Stimulated activated CD8-positive, alpha-beta memory T cell treated with anti-CD3 and anti-CD28 coated beads, Interleukin-7, amount 100 ng/mL, for 48 hours (primary cell): Measurements from ENCODE around the gene ITPR3.

Experiments used
- DNase-seq, 2 donors: peaks; one replicate each; pipeline ENCODE4 v3.0.0-alpha.2; 2020; ENCODE audit warnings: low read depth in 1 of 2; ENCODE audit errors: extremely low read depth in 1 of 2

Gene ITPR3

GRCh38 chr6:33633462-33634158, 12.5 kb downstream of the ITPR3 start:
- peak; percentile 19 to 33 for DNase-seq

- DNase-seq: no peak
These were observed 13.1 kb downstream of the ITPR3 start for GRCh38 chr6:33634161-33634727.

GRCh38 chr6:33634946-33635345, 13.8 kb downstream of the ITPR3 start:
- no peak for DNase-seq

- DNase-seq: no peak
These were observed 15.5 kb downstream of the ITPR3 start for GRCh38 chr6:33636655-33637054.

GRCh38 chr6:33638556-33638955, 17.4 kb downstream of the ITPR3 start:
- DNase-seq: no peak

- no peak for DNase-seq
These were observed 18.4 kb downstream of the ITPR3 start for GRCh38 chr6:33639559-33639958.

DNA sequence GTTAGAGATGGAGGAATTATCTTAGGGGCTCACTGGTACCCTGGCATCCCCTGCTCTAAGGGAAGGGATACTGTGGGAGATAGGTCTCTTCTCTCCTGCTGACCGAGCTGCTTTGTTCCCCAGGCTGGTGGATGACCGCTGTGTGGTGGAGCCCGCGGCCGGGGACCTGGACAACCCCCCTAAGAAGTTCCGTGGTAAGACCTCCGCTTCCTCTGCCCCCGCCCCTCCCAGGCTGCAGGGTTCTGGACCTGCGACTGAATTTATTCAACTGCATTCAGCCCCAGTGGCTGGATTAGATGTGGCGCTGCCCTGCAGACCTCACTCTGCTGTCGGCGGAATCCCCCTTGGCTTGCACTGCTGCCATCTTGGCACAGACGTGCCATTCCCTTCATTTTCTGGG, 19.2 kb downstream of the ITPR3 start:
- DNase-seq: no peak

DNA sequence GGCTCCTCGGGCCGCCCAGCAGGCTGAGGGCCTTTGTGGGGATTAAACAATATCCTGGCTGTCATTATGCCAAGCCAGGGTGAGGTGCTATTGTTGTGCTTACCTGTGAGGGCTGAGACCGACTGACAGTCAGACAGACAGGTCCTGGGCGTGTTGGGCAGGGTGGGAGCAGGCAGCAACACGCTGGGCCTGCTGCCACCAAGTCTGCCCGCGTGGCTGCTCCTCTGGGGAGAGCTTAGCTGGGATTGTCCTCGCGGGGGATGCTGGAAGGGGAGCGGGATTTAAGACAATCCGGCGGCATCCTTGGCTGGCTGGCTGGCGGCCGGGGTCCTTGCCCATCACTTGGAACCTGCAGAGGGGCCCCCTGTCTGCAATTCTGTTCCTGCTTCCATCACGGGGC, 20.0 kb downstream of the ITPR3 start:
- DNase-seq: no peak

GRCh38 chr6:33641602-33642001, 20.5 kb downstream of the ITPR3 start:
- DNase-seq: no peak

DNA sequence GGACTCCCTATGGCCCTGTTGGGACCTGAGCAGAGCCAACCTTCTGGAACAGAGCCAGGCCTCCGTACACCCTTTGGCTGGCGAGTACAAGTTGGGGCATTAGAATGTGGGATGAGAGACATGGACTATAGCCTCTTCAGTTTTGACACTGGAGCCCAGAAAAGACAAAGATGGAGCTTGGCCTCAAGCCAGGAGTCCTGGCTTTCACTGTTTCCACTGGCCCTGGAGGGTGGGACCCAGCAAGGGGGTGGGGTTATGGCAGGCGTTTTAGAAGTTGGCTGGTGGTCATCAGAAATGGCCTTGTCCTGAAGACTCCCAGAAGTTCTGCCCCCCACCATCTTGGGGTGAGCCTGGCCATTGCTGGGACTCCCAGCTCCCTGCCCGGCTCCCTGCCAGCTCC, 21.8 kb downstream of the ITPR3 start:
- no peak for DNase-seq

GRCh38 chr6:33651403-33651802, 30.3 kb downstream of the ITPR3 start:
- DNase-seq: no peak

GRCh38 chr6:33652002-33652401, 30.9 kb downstream of the ITPR3 start:
- no peak for DNase-seq

- DNase-seq: no peak
These were observed 33.9 kb downstream of the ITPR3 start for GRCh38 chr6:33654831-33655554.

- DNase-seq: no peak
These were observed 35.7 kb downstream of the ITPR3 start for GRCh38 chr6:33656844-33657243.

DNA sequence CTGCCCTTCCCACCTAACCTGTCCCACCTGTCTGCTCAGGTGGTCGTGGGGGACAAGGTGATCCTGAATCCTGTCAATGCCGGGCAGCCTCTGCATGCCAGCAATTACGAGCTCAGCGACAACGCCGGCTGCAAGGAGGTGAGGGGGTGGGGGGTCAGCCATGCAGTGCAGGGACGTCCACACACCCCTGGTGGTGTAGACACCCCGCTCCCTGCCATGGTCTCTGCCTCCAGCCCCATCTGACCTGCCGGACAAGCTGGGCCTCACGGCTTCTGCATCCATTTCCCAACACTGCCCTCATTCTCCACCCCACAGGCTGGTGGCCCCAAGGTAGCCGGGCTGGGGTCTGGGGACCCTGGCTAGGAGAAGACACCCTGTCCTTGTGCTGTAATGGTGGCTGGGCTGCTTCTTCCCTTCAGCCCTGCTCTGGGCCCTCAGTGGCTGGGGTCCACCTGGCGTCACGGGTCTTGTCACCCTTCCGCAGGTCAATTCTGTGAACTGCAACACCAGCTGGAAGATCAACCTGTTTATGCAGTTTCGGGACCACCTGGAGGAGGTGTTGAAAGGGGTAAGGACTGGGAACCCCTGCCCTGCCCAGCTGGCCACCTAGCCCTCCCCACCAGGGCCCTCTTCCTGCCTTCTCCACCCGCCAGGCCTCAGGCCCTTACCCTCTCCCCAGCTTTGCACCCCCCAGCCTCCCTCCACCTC, 38.0 kb downstream of the ITPR3 start:
- no peak for DNase-seq

DNA sequence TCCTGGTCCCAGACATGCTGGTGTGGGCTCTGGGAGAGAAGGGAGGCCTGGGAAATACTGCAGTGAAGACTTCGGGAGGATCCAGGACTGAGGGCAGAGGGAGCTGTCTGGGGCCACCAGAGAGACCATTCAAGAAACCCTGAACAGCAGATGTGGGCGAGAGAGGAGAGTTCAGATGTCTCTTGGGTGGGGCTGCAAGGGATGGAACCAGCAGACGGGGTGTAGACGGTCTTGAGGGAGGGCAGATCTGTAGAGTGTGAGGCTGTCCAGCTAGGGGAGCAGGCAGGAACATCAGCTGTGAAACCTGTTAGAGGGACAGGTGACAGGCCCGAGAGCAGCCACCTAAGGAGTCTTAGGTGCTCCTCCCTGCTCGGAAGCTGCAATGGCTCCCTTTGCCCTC, 38.9 kb downstream of the ITPR3 start:
- DNase-seq: no peak

DNA sequence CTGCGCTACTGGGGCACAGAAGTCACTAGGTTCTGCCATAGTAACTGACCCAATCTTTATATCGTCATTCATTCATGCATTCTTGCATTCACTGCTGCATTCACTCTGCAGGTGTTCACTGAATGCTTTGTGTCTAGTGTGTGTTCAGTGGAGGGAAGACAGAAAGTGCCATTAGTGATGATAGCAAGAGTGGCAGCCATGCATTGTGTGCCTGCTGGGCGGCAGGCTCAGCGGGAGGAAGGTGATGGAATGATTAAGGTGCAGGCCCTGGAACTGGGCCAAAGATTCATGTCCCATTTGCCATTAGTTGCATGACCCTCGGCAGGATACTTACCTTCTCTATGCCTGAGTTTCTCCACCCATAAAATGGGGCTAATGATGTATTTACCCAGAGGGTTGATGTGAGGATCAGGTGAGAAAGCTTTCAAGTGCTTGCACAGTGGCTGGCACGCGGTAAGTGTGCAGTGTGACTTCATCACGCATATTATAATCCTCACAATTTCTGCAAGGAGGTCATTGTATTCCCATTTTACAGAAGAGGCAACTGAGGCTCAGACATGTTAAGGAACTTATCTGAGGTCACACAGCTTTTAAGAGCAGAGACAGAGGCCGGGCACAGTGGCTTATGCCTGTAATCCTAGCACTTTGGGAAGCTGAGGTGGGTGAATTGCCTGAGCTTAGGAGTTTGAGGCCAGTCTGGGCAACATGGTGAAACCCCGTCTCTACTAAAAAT, 40.1 kb downstream of the ITPR3 start:
- DNase-seq: no peak

- DNase-seq: no peak
These were observed 41.2 kb downstream of the ITPR3 start for GRCh38 chr6:33662318-33662717.

- no peak for DNase-seq
These were observed 41.9 kb downstream of the ITPR3 start for GRCh38 chr6:33663028-33663427.

GRCh38 chr6:33663727-33664449, 42.8 kb downstream of the ITPR3 start:
- no peak for DNase-seq
